DND-41 (cell line): ENCODE measurements around the gene HTR1A.

Source experiments
- ATAC-seq: fragments of 200-7000 bp; cut with Tn5 transposase; 3 replicates; pipeline ENCODE4 v1.9.1; 2021; ENCODE audit warnings: low read depth; ENCODE audit not compliant: insufficient read depth
- DNase-seq: peaks from one replicate; pipeline ENCODE4 v3.0.0-alpha.2; 2020
- H2AFZ ChIP-seq: 2 replicates; pipeline ENCODE4 v1.6.0; 2012; ENCODE audit warnings: low read depth, low read length
- H3K27ac ChIP-seq: 2 replicates; pipeline ENCODE4 v1.5.1; 2012; ENCODE audit warnings: low read length, inconsistent platforms
- H3K27me3 ChIP-seq: fragments of 200-600 bp; sonication (generic); 2 replicates; pipeline ENCODE4 v1.6.0; 2012; ENCODE audit warnings: low read length, mild to moderate bottlenecking, inconsistent platforms; ENCODE audit not compliant: insufficient read depth, poor library complexity
- H3K36me3 ChIP-seq: 2 replicates; pipeline ENCODE4 v1.5.1; 2012; ENCODE audit warnings: low read length, inconsistent platforms; ENCODE audit not compliant: insufficient read depth
- H3K4me1 ChIP-seq: 2 replicates; pipeline ENCODE4 v1.5.1; 2012; ENCODE audit warnings: mild to moderate bottlenecking, low read length; ENCODE audit not compliant: insufficient read depth
- H3K4me2 ChIP-seq: 2 replicates; pipeline ENCODE4 v1.6.0; 2012; ENCODE audit warnings: mild to moderate bottlenecking, moderate library complexity, low read length, inconsistent platforms; ENCODE audit not compliant: insufficient read depth
- H3K4me3 ChIP-seq, 2 experiments: fragments of 200-600 bp in 1 of 2; shearing (Covaris generic) in 1 of 2; 2 replicates each; pipeline ENCODE4 v1.5.1; 2012 to 2016; ENCODE audit warnings: inconsistent platforms in 2 of 2, low read length in 2 of 2, mild to moderate bottlenecking in 2 of 2, low read depth in 1 of 2, moderate library complexity in 1 of 2
- H3K79me2 ChIP-seq: 2 replicates; pipeline ENCODE4 v1.6.0; 2012; ENCODE audit warnings: low read length, inconsistent platforms; ENCODE audit not compliant: insufficient read depth
- H3K9ac ChIP-seq: 2 replicates; pipeline ENCODE4 v1.6.0; 2012; ENCODE audit warnings: low read depth, mild to moderate bottlenecking, inconsistent platforms, low read length, moderate library complexity
- H3K9me3 ChIP-seq: 2 replicates; pipeline ENCODE4 v1.5.1; 2012; ENCODE audit warnings: low read length, moderate library complexity, mild to moderate bottlenecking, inconsistent platforms; ENCODE audit not compliant: insufficient read depth, severe bottlenecking
- H4K20me1 ChIP-seq: 2 replicates; pipeline ENCODE4 v1.6.0; 2012; ENCODE audit warnings: low read length; ENCODE audit not compliant: insufficient read depth
- EZH2 ChIP-seq: IDR thresholded peaks from 3 replicates; pipeline ENCODE4 v1.6.1; 2012; ENCODE audit warnings: borderline replicate concordance, low read depth, mild to moderate bottlenecking, moderate library complexity, low read length, inconsistent platforms; ENCODE audit not compliant: severe bottlenecking
- TF ChIP-seq, protein P1 (sequence below): IDR thresholded peaks from 2 replicates; pipeline ENCODE4 v1.5.1; 2012; ENCODE audit warnings: borderline replicate concordance, low read length, moderate library complexity, mild to moderate bottlenecking; ENCODE audit not compliant: poor library complexity, severe bottlenecking; ENCODE audit errors: extremely low read depth

HTR1A gene

DNA sequence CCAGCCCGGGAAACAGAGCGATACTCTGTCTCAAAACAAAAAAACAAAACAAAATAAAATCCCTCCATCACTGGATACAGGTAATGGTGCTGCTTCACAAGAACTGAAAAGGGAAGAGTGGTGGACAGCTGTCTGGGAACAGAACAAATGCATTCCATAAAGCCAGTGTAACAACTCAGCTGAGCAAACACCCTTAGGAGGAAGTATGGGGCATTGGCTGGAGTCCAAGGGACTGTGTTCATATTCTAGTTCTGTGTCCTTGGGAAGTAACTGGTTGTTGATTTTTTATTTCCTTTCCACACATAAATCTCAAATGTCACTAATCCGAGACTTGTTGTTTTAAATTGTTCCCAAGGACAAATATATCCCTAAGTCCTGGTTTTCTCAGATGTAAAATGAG lies 38.3 kb downstream of the HTR1A start:
- Histone ChIP-seq H3K27ac (no peak overlapping the region), H3K4me3 (no peak overlapping the region), H3K4me2 (no peak overlapping the region), H3K9ac (no peak overlapping the region), H3K27me3 (no peaks in the 10 kb centered on the region), H3K36me3 (no peaks in the 10 kb centered on the region), H2AFZ (no peak overlapping the region), H3K9me3 (no peaks in the 10 kb centered on the region), H3K4me1 (no peaks in the 10 kb centered on the region), H3K79me2 (no peaks in the 10 kb centered on the region), H4K20me1 (no peaks in the 10 kb centered on the region)
- DNase-seq (no peak), ATAC-seq (no peak)
- TF ChIP-seq, protein P1, sequence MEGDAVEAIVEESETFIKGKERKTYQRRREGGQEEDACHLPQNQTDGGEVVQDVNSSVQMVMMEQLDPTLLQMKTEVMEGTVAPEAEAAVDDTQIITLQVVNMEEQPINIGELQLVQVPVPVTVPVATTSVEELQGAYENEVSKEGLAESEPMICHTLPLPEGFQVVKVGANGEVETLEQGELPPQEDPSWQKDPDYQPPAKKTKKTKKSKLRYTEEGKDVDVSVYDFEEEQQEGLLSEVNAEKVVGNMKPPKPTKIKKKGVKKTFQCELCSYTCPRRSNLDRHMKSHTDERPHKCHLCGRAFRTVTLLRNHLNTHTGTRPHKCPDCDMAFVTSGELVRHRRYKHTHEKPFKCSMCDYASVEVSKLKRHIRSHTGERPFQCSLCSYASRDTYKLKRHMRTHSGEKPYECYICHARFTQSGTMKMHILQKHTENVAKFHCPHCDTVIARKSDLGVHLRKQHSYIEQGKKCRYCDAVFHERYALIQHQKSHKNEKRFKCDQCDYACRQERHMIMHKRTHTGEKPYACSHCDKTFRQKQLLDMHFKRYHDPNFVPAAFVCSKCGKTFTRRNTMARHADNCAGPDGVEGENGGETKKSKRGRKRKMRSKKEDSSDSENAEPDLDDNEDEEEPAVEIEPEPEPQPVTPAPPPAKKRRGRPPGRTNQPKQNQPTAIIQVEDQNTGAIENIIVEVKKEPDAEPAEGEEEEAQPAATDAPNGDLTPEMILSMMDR, result no peak
- TF ChIP-seq EZH2, result no peak

DNA sequence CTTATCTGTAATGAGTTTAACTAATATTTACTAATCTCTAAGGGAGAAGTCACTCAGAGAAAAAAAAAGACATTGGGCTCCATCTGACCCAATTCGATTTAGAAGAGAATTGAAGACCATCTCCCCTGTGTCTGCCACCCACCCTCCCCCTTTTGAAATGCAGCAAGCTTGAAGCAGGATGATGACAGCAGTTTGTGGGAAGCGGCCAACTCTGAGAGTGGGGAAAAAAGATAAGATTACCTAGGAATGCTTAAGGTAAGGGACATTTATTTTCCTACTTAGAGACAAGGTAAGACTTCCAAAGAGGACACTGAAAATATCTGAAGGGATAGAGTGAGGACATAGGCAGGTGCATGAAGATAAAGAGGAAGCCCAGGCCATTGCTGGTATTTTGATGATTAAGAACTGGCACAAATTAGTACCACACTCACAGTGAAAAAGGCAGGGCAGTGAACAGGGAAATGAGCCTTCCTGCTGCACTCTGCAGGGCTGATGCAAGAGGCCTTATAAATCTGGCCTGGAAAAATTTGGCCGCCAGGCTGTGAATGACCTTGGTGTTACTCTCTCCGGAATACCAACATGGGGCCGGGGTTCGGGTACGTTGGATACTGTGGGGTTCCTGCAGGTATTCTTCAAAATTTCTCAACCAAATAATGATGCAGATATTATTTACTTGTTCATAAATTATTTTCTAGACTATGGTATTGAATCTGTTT lies 42.3 kb downstream of the HTR1A start:
- no peak for ATAC-seq
- Histone ChIP-seq H3K4me1 (no peaks in the 10 kb centered on the region), H3K4me2 (no peak overlapping the region)

DNA sequence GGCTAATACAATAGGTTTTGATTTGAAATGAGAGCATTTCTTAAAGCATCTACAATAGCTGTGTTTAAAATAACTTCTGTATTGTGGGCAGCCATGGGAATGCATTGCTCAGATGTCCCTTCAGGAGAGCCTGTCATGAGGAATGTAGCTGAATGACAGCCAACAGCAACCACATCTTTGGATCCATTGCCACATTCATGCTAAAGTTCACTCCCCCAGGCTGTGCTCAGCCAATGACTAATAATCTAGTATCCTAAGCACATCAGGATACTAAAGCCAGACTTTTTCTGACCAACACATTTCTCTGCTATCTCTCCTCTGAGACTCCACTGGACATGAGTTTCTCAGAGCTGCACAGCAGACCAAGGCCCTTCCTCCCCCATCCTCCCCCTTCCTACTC lies 45.5 kb downstream of the HTR1A start:
- H3K9me3 ChIP-seq, result no peaks in the 10 kb centered on the region
- H3K4me3 ChIP-seq, result no peak overlapping the region
- no peak overlapping the region for H3K4me2 ChIP-seq
- ATAC-seq (no peak), DNase-seq (no peak)
- H3K27me3 ChIP-seq, result no peaks in the 10 kb centered on the region
- no peaks in the 10 kb centered on the region for H4K20me1 ChIP-seq
- no peak overlapping the region for H3K27ac ChIP-seq
- no peaks in the 10 kb centered on the region for H3K36me3 ChIP-seq
- no peak overlapping the region for H3K9ac ChIP-seq
- H3K4me1 ChIP-seq, result no peaks in the 10 kb centered on the region
- no peaks in the 10 kb centered on the region for H3K79me2 ChIP-seq
- H2AFZ ChIP-seq, result no peak overlapping the region
- no peak for TF ChIP-seq EZH2
- TF ChIP-seq, protein P1, result no peak

More for the DNA sequence above, 42.3 kb downstream of the HTR1A start:
- H4K20me1 ChIP-seq, result no peaks in the 10 kb centered on the region
- no peaks in the 10 kb centered on the region for H3K79me2 ChIP-seq
- H3K27ac ChIP-seq, result no peak overlapping the region
- H3K4me3 ChIP-seq, result no peak overlapping the region
- no peak overlapping the region for H2AFZ ChIP-seq
- H3K27me3 ChIP-seq, result no peaks in the 10 kb centered on the region
- H3K36me3 ChIP-seq, result no peaks in the 10 kb centered on the region
- TF ChIP-seq EZH2, result no peak
- TF ChIP-seq, protein P1, result no peak
- no peaks in the 10 kb centered on the region for H3K9me3 ChIP-seq
- no peak overlapping the region for H3K9ac ChIP-seq
- no peak for DNase-seq
